GM10248 (cell line): ENCODE data around the gene KDM4C.

ENCODE experiments used
- CTCF ChIA-PET: fragments of 300-600 bp; sonication (Branson Sonifier 250); formaldehyde crosslinking; extraction: SDS; loops from one replicate; lab custom pipeline; 2021; ENCODE audit warnings: antibody characterized with exemption; lab: Yijun Ruan, JAX
- POLR2A ChIA-PET: fragments of 350-650 bp; sonication (Branson Sonifier 250); formaldehyde crosslinking; extraction: SDS; loops from one replicate; lab custom pipeline; 2020; ENCODE audit warnings: antibody characterized with exemption; lab: Yijun Ruan, JAX
- DNase-seq: peaks from one replicate; pipeline ENCODE4 v3.0.0; 2012; ENCODE audit errors: extremely low spot score
- CTCF ChIP-seq: IDR thresholded peaks from 2 replicates; pipeline ENCODE4 v1.5.1; 2012; ENCODE audit warnings: mild to moderate bottlenecking, low read depth; ENCODE audit errors: extremely low read depth, missing control alignments, control extremely low read depth

KDM4C gene

GRCh38 chr9:6923086-6923485 lies 165.3 kb downstream of the KDM4C start:
- ChIA-PET POLR2A (no interaction called here), CTCF (interaction anchor here (1.3 kb wide), 2 partner anchors 9 to 21 kb away, joined by 3 to 4 read pairs; no protein-coding TSS in a partner anchor)
- DNase-seq: no peak
- no peak for TF ChIP-seq CTCF

GRCh38 chr9:6924149-6924548 lies 166.4 kb downstream of the KDM4C start:
- TF ChIP-seq CTCF: no peak
- no peak for DNase-seq
- CTCF ChIA-PET: no interaction called here
- POLR2A ChIA-PET: no interaction called here

GRCh38 chr9:6924988-6925563 lies 167.3 kb downstream of the KDM4C start:
- ChIA-PET POLR2A (interaction anchor here (0.5 kb wide), 1 partner anchor 842 kb away, joined by 5 read pairs; no protein-coding TSS in a partner anchor), CTCF (interaction anchor here (2.1 kb wide), 1 partner anchor 98 kb away, joined by 5 read pairs; no protein-coding TSS in a partner anchor)
- no peak for DNase-seq
- TF ChIP-seq CTCF: no peak

GRCh38 chr9:6925836-6926235 lies 168.1 kb downstream of the KDM4C start:
- POLR2A ChIA-PET: no interaction called here
- DNase-seq: no peak
- CTCF ChIA-PET: interaction anchor here (2.1 kb wide), 1 partner anchor 99 kb away, joined by 5 read pairs; no protein-coding TSS in a partner anchor
- TF ChIP-seq CTCF: no peak

DNA sequence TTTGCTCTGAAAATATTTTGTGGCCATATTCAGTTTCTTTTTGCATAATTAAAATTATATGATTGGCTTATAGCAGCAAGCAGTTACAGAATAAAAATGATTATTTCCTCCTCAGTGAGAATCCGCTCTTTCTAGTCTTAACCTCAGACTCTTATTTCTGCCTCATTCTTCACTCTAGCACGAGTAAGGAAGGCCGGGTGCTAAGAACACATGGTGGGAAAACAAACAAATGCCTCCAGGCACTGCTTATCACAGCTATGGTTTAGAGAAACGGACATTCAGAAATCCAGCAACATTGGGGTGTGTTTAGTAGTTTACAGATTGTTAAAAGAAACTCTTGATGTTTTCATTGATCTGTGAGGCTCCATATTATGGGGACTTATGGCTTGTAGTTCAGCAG lies 168.7 kb downstream of the KDM4C start:
- no peak for DNase-seq
- POLR2A ChIA-PET: no interaction called here
- no peak for TF ChIP-seq CTCF
- CTCF ChIA-PET: interaction anchor here (1.1 to 2.1 kb wide), 2 partner anchors 14 to 99 kb away, joined by 4 to 5 read pairs; no protein-coding TSS in a partner anchor

DNA sequence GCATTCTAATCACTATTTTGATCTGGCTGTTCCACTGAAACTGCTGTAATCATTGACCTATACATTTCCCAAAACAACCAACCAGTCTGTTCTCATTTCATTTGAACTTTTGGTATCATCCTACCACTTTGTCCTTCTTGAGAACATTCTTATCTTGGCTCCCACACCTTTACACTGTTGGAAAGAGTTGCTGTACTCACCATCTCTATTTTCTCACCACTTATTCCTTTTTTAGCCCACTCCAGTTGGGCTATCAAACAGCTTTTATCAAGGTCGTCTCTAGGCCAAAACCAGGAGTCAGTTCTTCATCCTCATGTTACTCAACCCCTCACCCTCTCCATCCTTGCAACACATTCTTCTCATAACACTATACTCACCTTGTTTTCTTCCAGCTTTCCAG lies 170.1 kb downstream of the KDM4C start:
- DNase-seq: no peak
- ChIA-PET CTCF (no interaction called here), POLR2A (no interaction called here)
- TF ChIP-seq CTCF: no peak
